AG08396 (cell line): Measurements from ENCODE around the gene LMAN2.
A peak's percentile ranks its signal among the peaks of the same experiment; 100 is the strongest.
"Not testable (repeated sequence)": the region's sequence is repeated elsewhere in the genome, so short reads cannot be mapped to it uniquely, and the experiment has no call there.

Source experiments
- DNase-seq: peaks from one replicate; pipeline ENCODE4 v3.0.0; 2012; ENCODE audit warnings: low spot score, mixed read lengths

LMAN2 gene

DNA sequence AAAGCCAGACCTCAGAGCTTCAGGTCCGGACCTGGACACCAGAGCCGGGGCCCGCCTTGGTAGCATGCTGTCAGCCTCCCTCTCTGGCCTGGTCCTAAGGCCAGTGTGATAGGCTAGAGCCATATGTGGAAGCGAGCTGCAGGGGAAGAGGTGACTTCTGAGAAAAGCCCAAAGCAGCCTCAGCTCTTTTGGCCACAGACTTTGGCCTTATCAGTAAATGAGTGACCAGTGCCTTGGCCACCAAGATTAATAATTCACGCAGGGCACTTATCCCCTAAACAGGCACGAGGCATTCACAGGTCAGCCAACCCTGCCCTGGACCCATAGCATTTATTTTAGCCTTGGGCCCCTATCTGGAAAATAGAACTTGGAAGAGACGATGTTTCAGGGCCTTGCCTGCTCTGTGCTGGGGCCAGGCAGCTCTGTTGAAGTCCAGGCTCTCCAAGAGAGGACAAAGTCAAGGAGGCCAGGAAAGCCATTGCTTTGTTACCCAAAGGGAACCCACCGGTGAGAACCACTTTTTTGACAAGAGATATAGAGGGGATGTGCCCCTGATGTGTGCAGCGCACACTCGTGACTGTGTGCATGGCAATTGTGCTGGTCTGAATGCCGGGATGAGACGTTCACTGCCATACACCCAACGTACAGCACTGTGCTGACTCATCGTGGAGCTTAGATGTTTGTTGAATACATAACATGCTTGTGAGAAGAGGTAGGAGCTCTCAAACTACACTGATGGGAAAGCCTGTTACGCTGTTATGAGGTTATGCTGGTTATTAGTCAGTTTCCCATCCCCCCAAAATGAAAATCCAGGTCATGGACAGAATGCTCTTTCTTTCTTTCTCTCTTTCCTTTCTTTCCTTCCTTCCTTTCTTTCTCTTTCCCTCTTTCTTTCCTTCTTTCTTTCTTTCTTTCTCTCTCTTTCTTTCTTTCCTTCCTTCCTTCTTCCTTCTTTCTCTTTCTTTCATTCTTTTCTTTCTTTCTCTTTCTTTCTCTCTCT is 27.7 kb upstream of the LMAN2 start:
- DNase-seq: peak; percentile 78

DNA sequence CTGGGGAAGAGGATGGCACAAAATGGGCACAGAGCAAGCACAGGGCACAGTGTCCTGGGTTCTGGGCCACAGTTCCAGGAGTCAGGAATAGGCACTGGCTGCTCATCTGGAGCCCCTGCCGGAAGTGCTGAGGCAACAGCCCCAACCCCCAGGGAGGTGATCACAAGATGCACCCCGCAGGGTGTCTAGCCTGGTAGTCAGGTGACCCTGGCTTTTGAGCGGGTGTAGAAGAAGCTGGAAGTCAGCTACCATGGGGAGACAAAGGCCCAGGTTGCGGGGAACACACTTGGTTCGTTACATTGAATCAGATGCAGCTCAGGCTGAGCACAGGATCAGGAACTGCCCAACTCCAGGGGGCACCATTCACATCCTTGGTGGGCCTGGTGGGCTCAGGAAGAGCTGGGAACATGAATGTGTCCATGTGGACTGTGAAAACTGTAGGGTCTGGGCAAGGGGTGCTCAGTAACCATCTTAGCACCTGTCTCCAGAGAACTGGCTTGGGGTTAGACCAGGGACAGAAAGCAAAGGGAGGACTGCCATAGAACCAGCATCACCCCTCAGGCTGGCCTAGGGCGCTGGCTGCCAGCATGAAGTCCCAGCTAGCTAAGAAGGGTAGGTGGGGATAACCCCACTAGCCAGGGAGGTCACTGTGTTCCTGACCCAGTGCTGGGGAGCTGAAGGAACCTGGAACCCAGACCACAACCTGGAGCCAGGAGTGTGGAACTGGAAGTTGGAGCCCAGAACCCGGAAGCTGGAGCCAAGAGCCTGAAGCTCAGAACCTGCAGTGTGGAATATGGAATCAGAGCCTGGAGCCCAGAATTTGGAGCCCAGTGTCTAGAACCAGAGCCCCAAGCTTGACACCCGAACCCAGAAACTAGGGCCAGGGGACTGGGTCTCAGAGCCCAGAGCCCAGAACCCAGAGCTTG is 26.6 kb upstream of the LMAN2 start:
- no peak for DNase-seq

DNA sequence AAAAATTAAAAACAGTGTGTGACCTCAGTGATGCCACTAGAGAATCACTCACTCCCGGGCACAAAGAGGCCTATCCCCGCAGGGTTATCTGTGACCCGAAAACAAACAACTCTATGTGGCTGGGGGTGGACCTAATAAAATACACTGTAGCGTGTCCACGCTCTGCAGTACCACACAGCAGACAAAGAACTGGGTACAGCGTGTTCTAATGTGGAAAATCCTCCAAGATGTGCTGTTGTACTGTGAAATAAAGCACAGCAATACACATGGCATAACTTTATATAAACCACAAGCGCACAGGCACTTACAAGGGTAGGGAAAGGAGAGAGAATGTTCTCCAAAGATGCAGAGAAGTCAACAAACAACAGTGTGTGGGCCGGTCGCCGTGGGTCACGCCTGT is 24.6 kb upstream of the LMAN2 start:
- DNase-seq: no peak

DNA sequence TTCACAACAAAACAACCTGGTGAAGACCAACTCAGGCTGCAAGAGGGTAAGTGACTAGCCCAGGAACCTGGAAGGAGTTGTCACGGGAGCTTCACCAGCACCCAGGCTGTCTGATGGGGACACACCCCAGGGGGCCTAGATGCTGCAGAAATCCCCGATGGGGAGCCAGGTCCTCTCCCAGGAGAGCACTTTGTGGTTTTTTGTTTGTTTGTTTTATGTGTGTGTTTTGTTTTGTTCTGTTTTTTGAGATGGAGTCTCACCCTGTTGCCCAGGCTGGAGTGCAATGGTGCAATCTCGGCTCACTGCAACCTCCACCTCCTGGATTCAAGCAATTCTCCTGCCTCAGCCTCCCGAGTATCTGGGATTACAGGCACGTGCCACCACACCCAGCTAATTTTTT is 24.0 kb upstream of the LMAN2 start:
- DNase-seq: not testable (repeated sequence)

DNA sequence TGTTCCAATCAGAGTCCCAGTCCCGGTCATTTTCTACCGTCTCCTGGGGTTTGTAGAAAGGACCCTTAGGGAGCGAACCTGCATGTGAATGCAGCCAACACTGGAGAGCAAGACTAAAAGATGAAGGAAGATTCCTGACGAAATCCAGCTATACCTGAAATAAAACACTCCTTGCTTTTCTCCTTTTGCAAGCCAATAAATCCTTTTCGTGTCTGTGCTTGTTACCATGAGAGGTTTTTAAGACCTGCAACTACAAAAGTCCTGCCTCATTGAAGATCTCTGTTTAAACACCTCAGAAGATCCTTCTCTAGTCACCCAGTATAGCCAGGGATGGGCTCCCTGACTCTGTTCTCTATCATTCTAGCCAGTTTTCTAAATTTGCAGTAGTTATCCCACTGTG is 22.7 kb upstream of the LMAN2 start:
- DNase-seq: no peak

DNA sequence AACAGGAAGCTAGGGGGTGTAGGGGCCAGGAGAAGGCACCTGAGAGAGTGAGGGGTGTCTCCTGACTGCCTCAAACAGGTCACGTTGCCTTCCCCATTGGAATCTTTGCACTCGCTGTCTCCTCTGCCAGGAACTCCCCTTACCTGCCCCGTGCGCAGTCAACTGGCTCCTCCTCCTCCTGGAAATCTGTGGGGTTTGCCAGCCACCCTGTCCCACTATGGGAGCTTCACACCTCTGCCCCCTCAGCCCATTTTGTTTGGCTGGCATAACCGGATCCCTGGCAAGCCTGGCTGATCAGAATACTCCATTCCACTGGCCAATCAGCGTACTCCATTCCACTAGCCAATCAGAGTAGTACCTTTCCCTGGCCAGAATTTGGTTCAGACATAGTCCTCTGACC is 22.3 kb upstream of the LMAN2 start:
- no peak for DNase-seq

DNA sequence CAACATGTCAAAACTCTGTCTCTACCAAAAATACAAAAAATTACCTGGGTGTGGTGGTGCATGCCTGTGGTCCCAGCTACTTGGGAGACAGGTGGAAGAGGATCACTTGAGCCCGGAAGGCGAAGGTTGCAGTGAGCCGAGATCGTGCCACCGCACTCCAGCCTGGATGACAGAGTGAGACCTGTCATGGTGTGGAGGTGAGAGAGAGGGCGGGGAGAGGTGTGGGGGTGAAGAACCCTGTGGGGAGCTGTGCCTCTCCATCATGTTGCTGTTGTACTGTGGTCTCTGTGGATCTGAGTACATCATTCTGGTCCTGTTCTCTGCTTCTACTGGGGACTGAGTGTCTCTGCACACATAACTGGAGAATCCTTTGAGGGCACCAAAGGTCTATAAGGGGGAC is 21.4 kb upstream of the LMAN2 start:
- DNase-seq: no peak

DNA sequence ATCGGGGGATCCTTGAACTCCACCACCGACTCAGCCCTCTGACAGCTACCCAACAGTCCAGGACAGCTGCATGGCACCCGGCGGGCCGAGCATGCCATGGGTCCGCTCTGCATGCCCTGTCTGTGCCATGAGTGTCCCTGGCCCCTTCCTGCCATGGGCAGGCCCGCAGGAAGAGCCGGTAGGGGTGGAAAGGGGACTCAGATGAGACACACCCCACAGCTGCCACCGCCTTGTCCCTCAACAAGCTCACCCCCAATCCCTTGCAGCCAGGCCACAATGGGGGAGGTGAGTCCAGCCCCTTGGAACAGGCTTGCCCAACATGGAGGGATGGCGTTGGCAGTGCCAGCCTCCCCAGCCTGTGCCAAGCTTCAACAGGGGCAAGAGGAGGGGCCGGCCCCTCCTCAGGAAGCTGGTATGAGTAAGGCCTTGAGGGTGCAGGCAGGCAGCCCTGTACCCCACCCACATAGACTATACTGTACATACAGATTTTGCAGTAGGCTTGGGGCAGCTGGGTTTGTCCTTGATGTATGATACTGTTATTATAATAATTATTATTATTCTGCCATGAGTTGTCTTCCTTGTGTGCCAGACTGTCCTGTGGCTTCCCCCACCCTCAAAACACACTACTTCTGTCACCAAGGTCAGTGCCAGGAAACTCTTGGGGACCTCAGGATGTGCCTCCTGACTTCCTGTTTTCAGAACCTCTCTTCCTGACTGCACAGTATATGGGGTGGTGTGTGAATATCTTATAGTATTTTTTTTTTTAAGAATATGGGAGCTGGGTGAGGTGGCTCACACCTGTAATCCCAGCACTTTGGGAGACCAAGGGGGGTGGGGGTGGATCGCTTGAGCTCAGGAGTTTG is 20.8 kb upstream of the LMAN2 start:
- DNase-seq: no peak

DNA sequence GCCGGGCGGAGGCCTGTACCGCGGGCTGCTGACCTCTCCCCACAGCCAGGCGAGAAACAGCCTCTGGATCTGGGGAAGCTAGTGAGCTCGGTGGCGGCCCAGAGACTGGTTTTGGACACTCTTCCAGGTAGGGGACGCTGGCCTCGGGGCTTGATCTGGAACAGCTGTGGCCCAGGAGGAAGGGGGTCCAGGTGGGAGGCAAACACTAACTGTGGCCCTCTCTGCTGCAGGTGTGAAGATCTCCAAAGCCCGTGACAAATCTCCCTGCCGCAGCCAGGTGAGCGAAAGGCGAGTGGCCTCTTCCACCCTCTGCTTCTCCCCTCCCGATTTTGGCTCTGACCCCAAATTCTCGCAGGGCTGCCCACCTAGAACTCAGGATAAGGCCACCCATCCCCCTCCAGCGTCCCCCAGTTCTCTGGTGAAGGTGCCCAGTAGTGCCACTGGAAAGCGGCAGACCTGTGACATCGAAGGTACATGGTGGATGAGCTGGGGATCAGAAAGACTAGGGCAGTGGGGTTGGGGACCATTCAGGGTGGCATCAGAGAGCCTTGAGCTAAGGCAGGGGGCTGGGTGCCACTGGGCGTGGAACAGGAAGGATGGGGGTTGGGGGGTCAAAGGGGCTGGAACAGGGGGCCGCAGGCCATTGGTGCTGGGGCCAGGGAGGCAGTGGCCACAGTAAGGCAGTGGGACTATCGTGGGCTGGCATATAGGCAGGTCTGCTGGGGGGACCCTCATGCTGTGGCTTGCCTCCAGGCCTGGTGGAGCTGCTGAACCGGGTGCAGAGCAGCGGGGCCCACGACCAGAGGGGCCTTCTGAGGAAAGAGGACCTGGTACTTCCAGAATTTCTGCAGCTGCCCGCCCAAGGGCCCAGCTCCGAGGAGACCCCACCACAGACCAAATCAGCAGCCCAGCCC is 19.9 kb upstream of the LMAN2 start:
- DNase-seq: no peak

DNA sequence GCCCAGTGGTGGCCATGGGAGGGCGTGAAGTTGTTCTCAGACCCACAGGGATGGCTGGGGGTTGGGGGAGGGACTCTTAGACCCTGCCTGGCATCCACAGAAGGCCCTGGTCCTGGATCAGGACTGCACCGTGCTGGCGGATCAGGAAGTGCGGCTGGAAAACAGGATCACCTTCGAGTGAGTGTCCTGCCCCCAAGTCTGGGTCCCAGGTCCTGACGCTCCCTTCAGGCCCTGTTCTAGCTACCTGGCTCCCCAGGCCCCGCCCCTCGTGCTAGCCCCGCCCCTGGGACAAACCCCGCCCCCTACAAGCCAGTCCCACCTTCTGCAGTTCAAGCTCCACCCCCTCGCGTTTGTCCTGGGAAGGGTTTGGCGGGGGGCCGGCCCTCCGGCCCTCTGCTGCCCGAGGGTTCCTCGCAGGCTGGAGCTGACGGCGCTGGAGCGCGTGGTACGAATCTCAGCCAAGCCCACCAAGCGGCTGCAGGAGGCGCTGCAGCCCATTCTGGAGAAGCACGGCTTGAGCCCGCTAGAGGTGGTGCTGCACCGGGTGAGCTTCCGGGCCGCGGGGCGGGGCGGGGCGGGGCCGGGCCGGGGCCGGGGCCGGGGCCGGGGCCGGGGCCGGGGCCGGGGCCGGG is 19.1 kb upstream of the LMAN2 start:
- DNase-seq: peak; percentile 89

DNA sequence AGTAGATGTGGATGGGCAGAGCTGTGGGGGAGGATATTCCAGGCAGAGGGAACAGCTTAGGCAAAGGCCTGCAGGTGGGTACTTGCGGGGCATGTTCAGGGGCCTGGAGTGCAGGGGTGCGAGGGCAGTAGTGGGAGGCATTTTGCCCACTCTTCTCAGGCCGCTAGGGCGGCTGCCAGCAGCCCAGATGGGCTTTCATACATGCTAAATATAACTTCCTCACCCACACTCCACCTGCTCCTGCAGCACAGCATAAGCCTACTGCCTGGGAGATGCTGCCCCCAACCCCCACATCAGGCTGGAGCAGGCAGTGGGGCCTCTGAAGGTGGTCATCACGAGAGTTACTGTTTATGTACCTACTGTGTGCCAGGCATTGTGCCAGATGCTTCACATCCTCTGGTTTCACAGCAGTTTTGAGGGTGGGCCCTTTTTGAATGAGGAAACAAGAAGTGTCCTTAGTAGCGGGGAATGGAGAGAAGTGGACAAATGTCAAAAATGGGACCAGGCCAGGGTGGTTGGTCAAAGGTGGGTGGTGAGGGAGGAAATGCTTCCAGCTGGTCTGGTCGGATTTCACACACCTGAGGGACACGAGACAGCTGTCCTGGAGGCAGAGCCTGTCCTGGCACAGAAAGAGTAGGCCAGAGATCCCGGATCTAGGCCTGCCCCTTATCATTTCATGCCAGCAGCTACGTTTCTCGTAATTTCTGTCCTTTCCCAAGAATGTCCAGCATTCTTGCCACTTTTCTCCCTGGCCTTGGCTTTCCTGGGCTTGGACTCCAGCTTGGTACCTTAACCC is 18.4 kb upstream of the LMAN2 start:
- no peak for DNase-seq

DNA sequence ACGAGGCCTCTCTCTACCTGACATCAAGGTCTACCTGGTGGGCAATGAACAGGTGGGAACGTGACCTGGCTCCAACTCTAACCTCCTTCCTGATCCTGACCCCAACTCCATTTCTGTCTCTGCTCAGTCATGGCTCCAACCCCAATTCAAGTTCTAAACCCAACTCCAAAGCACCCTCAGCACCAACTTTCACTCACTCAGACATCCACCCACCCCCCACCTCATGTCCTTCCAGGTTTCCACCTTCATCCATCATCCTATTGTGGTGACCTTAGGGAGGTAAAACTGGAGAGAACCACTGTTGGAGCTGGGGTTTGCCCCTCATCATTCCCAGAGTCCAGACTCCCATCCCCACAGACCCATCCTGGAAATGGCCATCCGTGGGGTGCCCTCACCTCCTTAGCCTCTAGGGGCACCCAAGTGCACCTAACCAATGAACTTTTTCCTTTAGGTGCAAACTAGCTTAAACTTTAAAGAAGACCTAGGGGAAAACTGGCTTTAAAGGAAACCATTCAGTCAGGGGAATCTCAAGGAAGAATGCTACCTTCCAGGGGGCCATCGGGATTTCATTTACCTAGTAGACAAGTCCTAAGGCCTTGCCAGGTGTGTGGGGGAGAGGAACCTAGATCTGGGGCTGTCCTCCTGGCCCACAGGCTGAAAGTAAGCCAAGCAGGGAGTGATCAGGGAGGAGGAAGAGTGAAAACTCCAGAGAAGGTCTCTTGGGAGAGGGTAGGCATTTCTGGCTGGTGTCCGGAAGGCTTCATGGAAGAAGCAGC is 17.6 kb upstream of the LMAN2 start:
- peak; percentile 79 for DNase-seq

DNA sequence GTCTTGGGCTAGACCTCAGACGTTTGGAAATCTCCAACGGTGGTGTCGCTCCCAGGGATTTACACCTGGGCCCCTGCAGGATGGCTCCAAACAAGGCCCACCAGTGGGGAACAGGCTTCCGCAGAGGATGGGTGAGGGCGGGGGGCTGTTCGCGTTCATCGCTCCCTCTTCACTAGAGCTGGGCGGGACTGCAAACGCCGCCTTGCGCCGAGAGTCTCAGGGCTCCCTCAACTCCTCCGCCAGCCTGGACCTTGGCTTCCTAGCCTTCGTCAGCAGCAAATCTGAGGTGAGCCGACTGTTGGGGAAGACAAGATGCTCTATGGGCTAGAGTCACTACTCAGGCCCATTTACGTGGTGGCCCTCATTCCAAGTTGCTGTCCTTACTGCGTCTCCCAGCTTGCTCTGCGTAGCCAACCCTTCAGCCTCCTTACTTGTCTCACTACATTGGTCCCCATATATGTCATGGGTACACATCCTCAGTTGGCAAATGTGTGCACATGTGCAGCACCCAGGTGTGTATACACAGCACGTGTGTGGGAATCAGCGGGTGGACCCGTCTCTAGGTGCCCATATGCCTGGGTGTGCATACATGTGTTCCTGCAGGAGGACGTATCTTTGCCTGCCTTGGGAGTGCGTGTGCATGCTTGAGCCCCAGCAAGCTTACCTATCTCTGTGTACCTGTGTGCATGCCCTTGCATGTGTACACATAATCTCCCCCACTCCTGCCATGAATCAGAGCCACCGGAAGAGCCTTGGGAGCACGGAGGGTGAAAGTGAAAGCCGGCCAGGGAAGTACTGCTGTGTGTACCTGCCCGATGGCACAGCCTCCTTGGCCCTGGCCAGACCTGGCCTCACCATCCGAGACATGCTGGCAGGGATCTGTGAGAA is 16.8 kb upstream of the LMAN2 start:
- DNase-seq: no peak

DNA sequence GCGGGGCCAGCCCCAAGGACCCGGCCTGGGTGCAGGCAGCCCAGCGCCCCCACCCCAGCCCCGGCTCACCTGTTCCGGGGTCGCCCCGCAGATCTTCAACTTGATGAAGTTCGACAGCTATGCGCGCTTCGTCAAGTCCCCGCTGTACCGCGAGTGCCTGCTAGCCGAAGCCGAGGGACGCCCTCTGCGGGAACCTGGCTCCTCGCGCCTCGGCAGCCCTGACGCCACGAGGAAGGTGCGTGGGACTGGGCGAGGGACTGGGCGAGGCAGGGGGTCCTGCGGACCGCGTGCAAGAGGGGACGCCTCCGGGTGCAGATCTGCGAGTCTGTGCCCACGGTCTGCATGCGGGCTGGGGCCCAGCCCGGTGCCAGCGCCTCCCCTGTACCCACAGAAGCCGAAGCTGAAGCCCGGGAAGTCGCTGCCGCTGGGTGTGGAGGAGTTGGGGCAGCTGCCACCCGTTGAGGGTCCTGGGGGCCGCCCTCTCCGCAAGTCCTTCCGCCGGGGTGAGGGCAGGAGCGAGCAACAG is 15.9 kb upstream of the LMAN2 start:
- DNase-seq: no peak

DNA sequence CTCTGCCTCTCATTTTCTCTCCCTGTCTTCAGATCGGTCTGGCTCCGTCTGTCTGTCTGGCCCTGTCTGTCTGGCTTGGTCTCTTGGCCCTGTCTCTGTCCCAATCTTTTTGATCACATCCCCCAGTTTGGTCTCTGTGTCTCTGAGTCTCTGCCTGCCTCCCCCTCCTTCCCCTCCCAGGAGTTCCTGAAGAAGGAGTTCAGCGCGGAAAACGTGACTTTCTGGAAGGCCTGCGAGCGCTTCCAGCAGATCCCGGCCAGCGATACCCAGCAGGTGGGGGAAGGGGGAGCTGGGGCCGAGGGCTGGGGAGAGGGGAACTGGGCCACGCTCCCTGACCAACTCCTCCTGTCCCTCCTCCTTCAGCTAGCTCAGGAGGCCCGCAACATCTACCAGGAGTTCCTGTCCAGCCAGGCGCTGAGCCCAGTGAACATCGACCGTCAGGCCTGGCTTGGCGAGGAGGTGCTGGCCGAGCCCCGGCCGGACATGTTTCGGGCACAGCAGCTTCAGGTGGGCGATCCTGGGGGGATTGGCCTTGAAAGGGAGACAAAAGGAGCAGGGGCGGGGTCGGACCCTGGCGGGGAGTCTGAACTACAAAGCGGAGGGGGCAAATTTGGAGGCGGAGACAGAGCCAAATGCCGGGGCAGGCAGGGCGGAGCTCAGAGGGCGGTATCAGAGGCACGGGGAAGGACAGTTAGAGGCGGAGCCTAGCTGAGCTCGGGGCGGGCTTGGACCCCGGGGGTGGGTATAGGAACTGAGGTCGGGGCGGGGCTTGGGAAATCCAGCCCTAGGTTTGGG is 15.3 kb upstream of the LMAN2 start:
- peak; percentile 96 for DNase-seq

DNA sequence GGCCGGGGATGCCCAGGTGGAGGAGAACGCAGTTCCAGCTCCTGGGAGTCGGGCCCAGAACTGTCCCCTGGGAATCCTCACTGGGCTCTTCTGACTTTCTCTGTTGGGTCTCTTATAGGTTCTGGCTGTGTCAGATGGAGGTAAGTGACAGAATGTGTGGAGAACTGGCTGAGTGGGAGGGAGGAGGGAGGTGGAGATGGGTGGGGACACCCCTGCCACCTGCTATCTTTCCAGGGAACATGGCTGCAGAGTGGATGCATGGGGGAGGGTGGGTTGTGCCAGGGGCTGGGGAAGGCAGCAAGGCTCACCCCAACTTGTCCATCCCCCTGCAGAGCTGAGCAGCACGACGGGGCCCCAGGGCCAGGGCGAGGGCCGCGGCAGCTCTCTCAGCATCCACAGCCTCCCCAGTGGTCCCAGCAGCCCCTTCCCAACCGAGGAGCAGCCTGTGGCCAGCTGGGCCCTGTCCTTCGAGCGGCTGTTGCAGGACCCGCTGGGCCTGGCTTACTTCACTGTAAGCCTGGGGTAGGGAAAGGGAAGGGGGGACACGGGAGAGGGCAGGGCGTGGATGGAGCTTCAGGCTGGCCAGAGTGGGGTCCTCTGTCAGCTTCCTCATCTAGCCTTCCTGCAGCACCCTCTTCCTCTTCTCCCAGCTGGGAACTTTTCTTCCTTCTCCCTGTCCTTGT is 14.5 kb upstream of the LMAN2 start:
- no peak for DNase-seq
